HEK293 (cell line): ENCODE data around the gene PANK2.

ENCODE experiments used
- GLI4 ChIP-seq: fragments of 450-650 bp; formaldehyde crosslinking; IDR thresholded peaks from 2 replicates; pipeline ENCODE4 v1.5.1; 2016; ENCODE audit warnings: missing biosample characterization, missing genetic modification characterization
- HOXC10 ChIP-seq: sonication (generic); formaldehyde crosslinking; IDR thresholded peaks from 2 replicates; pipeline ENCODE4 v1.8.1; 2023; ENCODE audit warnings: mild to moderate bottlenecking, missing genetic modification reagents
- MZF1 ChIP-seq: fragments of 450-650 bp; formaldehyde crosslinking; IDR thresholded peaks from 2 replicates; pipeline ENCODE4 v1.5.1; 2017; ENCODE audit warnings: missing biosample characterization, missing genetic modification characterization, borderline replicate concordance
- OSR2 ChIP-seq: fragments of 450-650 bp; formaldehyde crosslinking; IDR thresholded peaks from 2 replicates; pipeline ENCODE4 v1.5.1; 2016; ENCODE audit warnings: missing biosample characterization, missing genetic modification characterization
- PRDM1 ChIP-seq: fragments of 450-650 bp; formaldehyde crosslinking; IDR thresholded peaks from 2 replicates; pipeline ENCODE4; 2016; ENCODE audit warnings: missing biosample characterization, missing genetic modification characterization
- SCRT1 ChIP-seq: fragments of 450-650 bp; formaldehyde crosslinking; IDR thresholded peaks from 2 replicates; pipeline ENCODE4 v1.5.1; 2016; ENCODE audit warnings: missing biosample characterization, missing genetic modification characterization, borderline replicate concordance
- SP3 ChIP-seq: fragments of 450-650 bp; formaldehyde crosslinking; IDR thresholded peaks from 2 replicates; pipeline ENCODE4 v1.5.1; 2016; ENCODE audit warnings: missing biosample characterization, missing genetic modification characterization
- WT1 ChIP-seq: fragments of 450-650 bp; formaldehyde crosslinking; IDR thresholded peaks from 2 replicates; pipeline ENCODE4 v1.5.1; 2016; ENCODE audit warnings: missing biosample characterization, missing genetic modification characterization
- YY2 ChIP-seq: fragments of 450-650 bp; formaldehyde crosslinking; IDR thresholded peaks from 2 replicates; pipeline ENCODE4 v1.5.1; 2016; ENCODE audit warnings: missing biosample characterization, missing genetic modification characterization
- ZBTB10 ChIP-seq: fragments of 450-650 bp; formaldehyde crosslinking; IDR thresholded peaks from 2 replicates; pipeline ENCODE4 v1.5.1; 2016; ENCODE audit warnings: missing biosample characterization, missing genetic modification characterization
- ZBTB20 ChIP-seq: fragments of 450-650 bp; formaldehyde crosslinking; IDR thresholded peaks from 2 replicates; pipeline ENCODE4 v1.5.1; 2016; ENCODE audit warnings: missing biosample characterization, missing genetic modification characterization
- ZBTB49 ChIP-seq: fragments of 450-650 bp; formaldehyde crosslinking; IDR thresholded peaks from 2 replicates; pipeline ENCODE4 v1.5.1; 2016; ENCODE audit warnings: missing biosample characterization, missing genetic modification characterization, low read depth
- ZFHX2 ChIP-seq: fragments of 450-650 bp; formaldehyde crosslinking; conservative IDR thresholded peaks from 2 replicates; pipeline ENCODE4 v1.5.1; 2016; ENCODE audit warnings: missing biosample characterization, missing genetic modification characterization
- ZFP3 ChIP-seq: fragments of 450-650 bp; formaldehyde crosslinking; IDR thresholded peaks from 2 replicates; pipeline ENCODE4 v1.5.1; 2016; ENCODE audit warnings: low read depth, missing biosample characterization, missing genetic modification characterization
- ZNF121 ChIP-seq: fragments of 450-650 bp; formaldehyde crosslinking; IDR thresholded peaks from 2 replicates; pipeline ENCODE4 v1.5.1; 2016; ENCODE audit warnings: missing biosample characterization, missing genetic modification characterization
- ZNF157 ChIP-seq: fragments of 450-650 bp; formaldehyde crosslinking; IDR thresholded peaks from 2 replicates; pipeline ENCODE4 v1.5.1; 2016; ENCODE audit warnings: missing biosample characterization, missing genetic modification characterization
- ZNF202 ChIP-seq: fragments of 450-650 bp; formaldehyde crosslinking; IDR thresholded peaks from 2 replicates; pipeline ENCODE4 v1.5.1; 2016; ENCODE audit warnings: missing biosample characterization, missing genetic modification characterization, borderline replicate concordance
- ZNF24 ChIP-seq: fragments of 450-650 bp; formaldehyde crosslinking; IDR thresholded peaks from 2 replicates; pipeline ENCODE4 v1.5.1; 2016; ENCODE audit warnings: missing biosample characterization, missing genetic modification characterization
- ZNF280D ChIP-seq: fragments of 450-650 bp; formaldehyde crosslinking; IDR thresholded peaks from 2 replicates; pipeline ENCODE4 v1.5.1; 2016; ENCODE audit warnings: missing biosample characterization, missing genetic modification characterization
- ZNF354C ChIP-seq: fragments of 450-650 bp; formaldehyde crosslinking; IDR thresholded peaks from 2 replicates; pipeline ENCODE4 v1.5.1; 2016; ENCODE audit warnings: missing biosample characterization, missing genetic modification characterization, low read depth, borderline replicate concordance
- ZNF394 ChIP-seq: fragments of 450-650 bp; formaldehyde crosslinking; IDR thresholded peaks from 2 replicates; pipeline ENCODE4 v1.5.1; 2016; ENCODE audit warnings: missing biosample characterization, missing genetic modification characterization, mild to moderate bottlenecking, moderate library complexity, borderline replicate concordance
- ZNF426 ChIP-seq: fragments of 450-650 bp; formaldehyde crosslinking; IDR thresholded peaks from 2 replicates; pipeline ENCODE4 v1.5.1; 2017; ENCODE audit warnings: missing biosample characterization, missing genetic modification characterization, mild to moderate bottlenecking, inconsistent platforms, moderate library complexity
- ZNF433 ChIP-seq: fragments of 450-650 bp; formaldehyde crosslinking; IDR thresholded peaks from 2 replicates; pipeline ENCODE4 v1.5.1; 2016; ENCODE audit warnings: missing biosample characterization, missing genetic modification characterization, low read depth
- ZNF514 ChIP-seq: fragments of 450-650 bp; formaldehyde crosslinking; IDR thresholded peaks from 2 replicates; pipeline ENCODE4 v1.5.1; 2016; ENCODE audit warnings: missing biosample characterization, missing genetic modification characterization
- ZNF544 ChIP-seq: fragments of 450-650 bp; formaldehyde crosslinking; IDR thresholded peaks from 2 replicates; pipeline ENCODE4 v1.5.0; 2017; ENCODE audit warnings: missing biosample characterization, missing genetic modification characterization
- ZNF549 ChIP-seq: fragments of 450-650 bp; IDR thresholded peaks from 2 replicates; pipeline ENCODE4 v1.5.1; 2018; ENCODE audit warnings: missing biosample characterization, missing genetic modification characterization, mild to moderate bottlenecking, inconsistent platforms, moderate library complexity
- ZNF560 ChIP-seq: fragments of 450-650 bp; formaldehyde crosslinking; IDR thresholded peaks from 2 replicates; pipeline ENCODE4 v1.5.1; 2017; ENCODE audit warnings: missing biosample characterization, missing genetic modification characterization, borderline replicate concordance
- ZNF624 ChIP-seq: fragments of 450-650 bp; formaldehyde crosslinking; IDR thresholded peaks from 2 replicates; pipeline ENCODE4 v1.5.1; 2017; ENCODE audit warnings: missing biosample characterization, missing genetic modification characterization
- ZNF639 ChIP-seq: fragments of 450-650 bp; formaldehyde crosslinking; IDR thresholded peaks from 2 replicates; pipeline ENCODE4 v1.5.1; 2016; ENCODE audit warnings: missing biosample characterization, missing genetic modification characterization
- ZNF785 ChIP-seq: fragments of 450-650 bp; formaldehyde crosslinking; IDR thresholded peaks from 2 replicates; pipeline ENCODE4 v1.5.1; 2016; ENCODE audit warnings: missing biosample characterization, missing genetic modification characterization
- ZSCAN16 ChIP-seq: fragments of 450-650 bp; formaldehyde crosslinking; IDR thresholded peaks from 2 replicates; pipeline ENCODE4 v1.5.1; 2016; ENCODE audit warnings: missing biosample characterization, missing genetic modification characterization

The PANK2 gene

GRCh38 chr20:3846740-3847428 lies 42.3 kb upstream of the PANK2 start, which contains the start of gene MAVS (continued):
- TF ChIP-seq SCRT1 (no peak), ZSCAN16 (no peak), ZNF514 (no peak), OSR2 (0 out of 2 replicates have a peak, but pooled peaks have one; percentile 8), ZNF433 (no peak), PRDM1 (no peak), ZNF280D (tag by site-specific recombination) (no peak), ZNF24 (tag by site-specific recombination) (no peak), ZBTB10 (tag by site-specific recombination) (peak; percentile 98), WT1 (tag by site-specific recombination) (peak; percentile 18; the same call in 1 of the 2 replicates), ZNF121 (tag by site-specific recombination) (peak; percentile 54; the same call in 1 of the 2 replicates), YY2 (tag by site-specific recombination) (no peak), ZFHX2 (peak; percentile 22; the same call in 1 of the 2 replicates), ZNF560 (tag by site-specific recombination) (no peak), ZNF157 (no peak), SP3 (tag by site-specific recombination) (peak; percentile 76), ZNF544 (no peak), ZNF549 (tag by site-specific recombination) (no peak), HOXC10 (CRISPR knock-in tag) (no peak), ZNF426 (tag by site-specific recombination) (no peak), ZNF624 (no peak), ZNF639 (peak; percentile 73), ZNF202 (tag by site-specific recombination) (no peak), ZNF394 (peak; percentile 29; the same call in 1 of the 2 replicates), ZNF785 (no peak), GLI4 (no peak), ZFP3 (tag by site-specific recombination) (no peak), ZBTB20 (peak; percentile 100), ZNF354C (tag by site-specific recombination) (no peak), ZBTB49 (tag by site-specific recombination) (no peak), MZF1 (tag by site-specific recombination) (no peak)
